ENCODE measurements around the gene ANKRD17.
A peak's percentile ranks its signal among the peaks of the same experiment; 100 is the strongest.

The ANKRD17 gene

DNA sequence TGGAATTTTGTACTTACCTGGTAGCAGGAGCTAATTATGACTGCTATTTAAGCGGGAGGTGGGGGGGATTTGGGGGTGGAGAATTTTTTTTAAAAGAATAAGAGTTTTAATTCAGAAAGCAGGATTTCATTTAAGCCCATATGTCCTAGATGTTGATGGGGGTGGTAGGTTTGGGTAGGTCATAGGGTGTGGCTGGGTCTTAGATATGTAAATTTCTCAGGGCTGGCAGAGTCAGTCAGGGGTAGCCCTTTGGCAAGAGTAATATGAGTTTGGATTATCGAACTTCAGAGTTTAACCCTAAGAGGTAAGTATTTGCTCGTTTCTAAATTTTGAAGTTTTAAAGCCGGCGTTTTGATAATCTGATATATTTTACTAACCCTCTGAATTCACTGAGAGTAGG, 153.9 kb downstream of the ANKRD17 start:
- no peak for DNase-seq

DNA sequence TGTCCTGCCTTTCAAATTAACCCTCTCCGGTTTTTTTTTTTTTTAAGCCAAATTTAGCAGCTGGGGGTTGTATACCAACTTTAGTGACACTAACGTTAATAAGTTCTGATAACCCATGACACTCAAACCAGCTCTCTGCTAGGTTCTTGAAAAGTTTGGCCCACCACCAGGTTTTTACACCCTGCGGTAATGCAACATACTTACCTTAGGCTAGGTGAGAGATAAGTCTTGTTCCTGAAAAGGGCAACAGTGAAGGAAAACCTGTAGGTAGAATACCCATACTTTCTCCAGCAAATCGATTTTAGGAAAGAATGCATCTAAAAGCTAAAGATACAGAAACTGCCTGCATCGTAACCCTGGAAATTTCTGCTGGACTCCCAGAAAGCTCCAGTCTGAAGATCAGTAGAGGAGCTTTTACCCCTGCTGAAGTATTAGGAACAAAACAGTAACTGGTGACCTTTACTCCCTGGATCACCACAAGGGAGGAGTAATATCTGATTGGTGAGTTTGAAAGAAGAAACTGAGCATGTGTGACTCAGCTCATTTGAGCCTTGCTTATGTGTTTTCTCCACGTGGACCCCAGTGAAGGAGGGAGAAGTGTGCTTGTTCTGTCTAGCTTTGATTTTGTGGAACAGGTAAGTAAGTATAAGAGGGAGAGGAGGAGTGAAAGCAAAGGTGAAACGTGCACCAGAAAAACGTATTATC, 154.6 kb downstream of the ANKRD17 start:
- DNase-seq = no peak

DNA sequence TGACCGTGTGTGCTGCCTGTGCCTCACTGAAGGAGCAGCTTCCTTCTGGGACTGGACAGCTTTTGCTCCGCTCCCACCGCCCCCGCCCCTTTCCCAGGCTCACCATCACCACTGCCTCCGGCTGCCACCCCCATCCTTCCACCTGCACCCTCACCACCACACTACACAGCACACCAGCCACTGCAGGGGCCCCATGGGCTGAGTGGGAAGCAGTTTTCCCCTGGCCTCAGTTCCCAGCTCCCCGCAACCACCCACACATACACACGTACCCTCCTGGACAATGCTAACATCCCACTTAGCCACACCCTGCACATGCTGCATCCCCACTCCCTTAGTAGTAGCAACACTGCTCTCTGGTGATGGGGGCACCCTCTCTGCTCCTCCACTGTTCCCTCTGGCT, 159.5 kb downstream of the ANKRD17 start:
- DNase-seq = no peak

DNA sequence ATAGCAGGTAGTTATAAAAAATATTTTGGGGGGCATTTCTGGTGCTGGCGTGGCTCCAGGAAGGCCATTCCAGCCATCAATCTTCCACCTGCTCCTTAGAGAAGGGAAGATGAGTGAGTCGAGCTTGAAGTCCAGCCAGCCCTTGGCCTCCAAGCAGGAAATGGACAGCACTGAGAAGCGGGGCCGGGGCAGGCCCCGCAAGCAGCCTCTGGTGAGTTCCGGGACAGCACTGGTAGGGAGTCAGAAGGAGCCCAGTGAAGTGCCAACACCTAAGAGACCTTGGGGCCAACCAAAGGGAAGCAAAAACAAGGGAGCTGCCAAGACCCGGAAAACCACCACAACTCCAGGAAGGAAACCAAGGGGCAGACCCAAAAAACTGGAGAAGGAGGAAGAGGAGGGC, 159.9 kb downstream of the ANKRD17 start:
- no peak for DNase-seq

DNA sequence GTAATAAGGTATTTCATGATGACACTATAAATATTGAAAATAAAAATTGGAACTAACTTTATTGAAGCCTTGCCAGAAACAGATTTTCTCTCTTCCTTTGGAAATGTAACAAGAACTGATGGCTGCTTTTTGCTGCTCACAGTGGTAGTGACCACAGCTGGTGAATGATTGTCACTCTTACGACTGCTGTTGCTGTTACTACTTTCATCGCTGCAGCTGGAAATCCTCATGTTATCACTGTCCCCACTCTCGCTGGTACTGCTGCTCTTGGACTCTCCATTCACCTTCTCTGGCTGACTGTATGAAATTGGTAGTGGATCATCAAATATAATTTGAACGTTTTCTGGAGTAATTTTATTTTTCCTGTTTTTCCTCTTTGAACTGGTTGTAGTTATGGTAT, 160.6 kb downstream of the ANKRD17 start:
- DNase-seq = no peak

DNA sequence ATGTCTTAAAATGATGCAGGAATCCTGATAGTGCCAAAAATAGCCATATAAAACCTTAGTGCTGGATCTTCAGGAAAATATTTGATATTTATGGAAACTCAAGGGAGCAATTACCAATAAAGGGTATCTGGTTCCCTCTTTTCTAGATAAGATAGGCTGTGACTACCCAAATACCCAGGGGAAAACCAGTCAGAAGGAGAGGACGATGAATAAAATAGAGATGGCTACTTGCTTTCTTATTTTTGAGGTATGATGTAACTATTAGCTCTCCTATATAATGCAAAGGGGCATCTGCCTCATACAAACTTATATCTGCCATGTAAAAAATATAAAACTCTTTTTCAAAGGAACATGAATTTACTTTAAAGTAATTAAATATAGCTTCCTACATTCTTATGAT, 165.7 kb downstream of the ANKRD17 start:
- no peak for DNase-seq

DNA sequence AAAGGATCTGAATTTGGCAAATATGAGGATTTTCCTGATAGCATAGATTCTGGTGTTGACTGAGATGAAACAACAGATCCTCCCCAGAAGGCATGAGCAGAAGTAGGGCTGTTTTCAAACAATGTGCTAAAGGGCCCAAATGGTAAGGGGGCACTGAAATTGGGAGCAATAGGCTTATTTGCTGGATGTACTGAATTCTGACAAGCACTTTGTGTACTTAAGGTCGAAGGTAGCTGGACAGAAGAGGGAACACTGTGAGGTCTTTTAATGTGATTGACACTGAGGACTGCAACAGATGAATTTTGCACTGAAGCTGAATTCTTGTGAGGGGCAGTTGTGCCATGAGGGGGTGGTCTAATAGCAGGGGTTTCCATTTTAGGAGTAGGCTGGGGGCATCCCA, 167.9 kb downstream of the ANKRD17 start:
- no peak for DNase-seq

DNA sequence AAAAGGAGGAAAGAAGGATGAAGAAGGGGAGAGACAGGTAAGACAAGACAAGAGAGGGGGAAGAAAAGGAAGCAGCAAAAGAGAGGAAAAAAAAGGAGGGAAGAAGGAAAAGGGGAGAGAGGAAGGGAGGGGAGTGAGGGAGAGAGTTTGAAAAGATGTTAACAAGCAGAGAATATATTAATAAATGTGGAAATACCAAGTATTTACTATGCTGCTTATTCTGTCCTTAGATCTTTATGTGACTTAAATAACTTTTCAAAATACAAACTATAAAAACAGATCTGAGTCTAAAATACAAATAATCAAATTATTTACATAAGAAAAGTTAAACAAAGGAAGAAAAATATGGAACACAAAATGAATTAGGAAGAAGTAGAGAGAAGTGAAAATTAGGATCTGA, 170.7 kb downstream of the ANKRD17 start:
- DNase-seq = no peak

DNA sequence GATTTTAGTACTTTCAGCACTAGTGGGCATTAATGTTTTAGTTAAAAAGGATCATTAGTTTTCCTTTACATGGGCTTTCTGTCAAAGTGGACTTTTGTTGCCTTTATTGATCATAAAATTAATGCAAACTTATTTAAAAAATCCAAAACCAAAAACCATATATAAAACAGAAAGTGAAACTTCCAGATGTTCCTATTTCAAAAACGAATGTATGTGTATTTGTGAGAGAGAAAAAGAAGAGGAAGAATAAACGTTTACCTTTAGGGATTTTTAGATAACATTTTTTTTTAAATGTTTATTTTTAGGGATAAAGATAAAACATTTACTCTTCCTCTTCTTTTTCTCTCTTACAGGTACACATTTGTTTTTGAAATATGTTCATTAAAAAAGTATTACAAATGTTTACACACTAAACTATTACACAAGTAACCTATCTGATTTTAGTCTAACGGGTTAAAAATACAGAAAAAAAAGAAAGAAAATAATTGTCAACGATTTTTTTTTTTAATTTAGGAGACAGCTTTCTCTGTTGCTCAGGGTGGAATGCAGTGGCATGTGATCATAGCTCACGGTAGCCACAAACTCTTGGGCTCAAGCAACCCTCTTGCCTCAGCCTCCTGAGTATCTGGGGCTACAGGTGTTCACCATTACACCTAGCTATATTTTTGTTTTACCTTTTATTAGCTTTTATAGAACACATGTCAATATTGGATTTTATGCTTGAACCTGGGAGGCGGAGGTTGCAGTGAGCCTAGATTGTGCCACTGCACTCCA, 172.3 kb downstream of the ANKRD17 start:
- DNase-seq = peak; percentile 9

DNA sequence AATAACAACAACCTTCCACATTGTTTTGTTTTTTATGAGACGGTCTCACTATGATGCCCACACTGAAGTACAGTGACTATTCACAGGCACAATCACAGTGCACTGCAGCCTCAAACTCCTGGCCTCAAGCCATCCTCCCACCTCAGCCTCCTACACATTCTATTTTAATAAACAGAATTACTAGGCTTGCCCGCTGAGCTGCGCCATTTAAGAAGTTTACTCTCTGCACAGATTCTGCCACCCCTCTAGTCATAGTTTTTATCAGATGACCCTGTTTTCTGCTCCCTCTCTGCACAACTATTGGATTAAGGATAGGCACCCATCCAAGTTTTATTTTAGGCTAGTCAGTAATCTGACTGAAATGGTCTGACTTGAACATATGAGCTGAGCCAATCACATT, 177.8 kb downstream of the ANKRD17 start:
- DNase-seq = no peak

DNA sequence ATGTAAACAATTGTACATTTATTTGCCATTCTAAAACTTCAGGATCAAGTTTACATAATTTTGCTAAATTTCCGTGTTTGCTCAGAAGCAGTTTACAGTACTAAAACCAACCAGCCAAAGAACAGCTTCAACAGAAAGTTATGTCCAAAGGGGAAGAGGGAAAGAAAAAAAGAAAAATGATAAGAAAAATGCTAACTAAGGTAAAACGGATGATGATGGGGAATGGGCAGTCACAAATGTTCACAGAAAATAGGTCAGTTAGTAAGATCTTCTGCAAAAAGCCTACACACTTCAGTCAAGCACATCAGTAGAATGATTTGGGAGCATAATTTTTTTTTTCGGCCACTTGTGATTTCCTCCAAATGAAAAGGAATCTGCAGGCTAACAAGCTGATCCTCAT, 182.8 kb downstream of the ANKRD17 start:
- DNase-seq = no peak

DNA sequence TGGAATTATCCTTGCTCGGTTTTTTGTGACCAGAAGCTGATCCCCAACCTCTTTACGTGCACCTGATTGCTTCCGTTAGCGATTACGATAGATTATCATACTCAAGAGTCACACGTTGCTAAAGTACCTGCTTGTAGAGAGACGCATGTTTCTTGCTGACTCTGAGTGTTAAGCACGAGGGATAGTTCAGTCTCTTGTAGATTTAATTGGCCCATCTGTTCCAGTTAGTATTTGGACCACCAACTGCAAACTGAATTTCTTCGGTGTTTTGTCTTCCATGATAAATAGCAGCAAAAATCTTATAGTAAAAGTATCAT, 188.6 kb downstream of the ANKRD17 start:
- DNase-seq = no peak

DNA sequence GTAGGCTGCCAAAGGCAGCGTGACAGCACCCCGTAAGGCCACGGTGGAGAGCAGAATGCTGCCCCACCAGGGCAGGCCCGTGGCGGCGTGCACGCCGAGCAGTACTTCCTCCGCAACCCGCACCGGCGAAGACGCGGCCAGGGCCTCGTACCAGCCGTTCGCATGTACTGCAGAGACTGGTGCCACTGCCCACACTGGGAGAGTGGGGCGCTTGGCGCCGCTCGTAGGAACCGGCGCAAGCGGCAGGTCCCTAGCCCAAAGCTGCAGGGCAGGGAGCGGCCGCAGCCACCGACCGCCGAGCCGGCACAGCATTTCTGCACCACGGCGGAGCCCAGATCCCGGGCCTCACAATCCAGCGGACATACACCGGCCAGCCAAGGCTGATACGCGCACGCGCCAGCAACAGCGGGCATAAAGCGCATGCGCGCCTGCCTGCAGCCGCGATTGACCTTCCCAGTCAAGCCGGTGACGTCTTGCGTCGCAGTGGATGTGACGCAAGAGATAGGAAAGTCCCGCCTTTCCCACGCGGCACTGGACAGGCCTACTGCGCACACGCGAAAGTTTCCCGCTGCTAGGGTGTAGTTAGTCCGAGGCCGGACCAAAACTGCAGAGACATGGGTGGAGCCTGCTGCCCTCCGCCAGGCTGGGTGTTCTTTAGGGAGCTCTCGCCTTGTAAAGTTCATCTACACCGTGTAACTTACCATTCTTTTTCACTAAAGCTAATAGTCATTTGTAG, 189.1 kb downstream of the ANKRD17 start, which contains the start of gene COX18:
TSS of gene COX18 (minus strand) at position 379 of the 736 bp plus-strand sequence. CDS start at position 312, 67 bp downstream.
- peak; percentile 96 for DNase-seq

DNA sequence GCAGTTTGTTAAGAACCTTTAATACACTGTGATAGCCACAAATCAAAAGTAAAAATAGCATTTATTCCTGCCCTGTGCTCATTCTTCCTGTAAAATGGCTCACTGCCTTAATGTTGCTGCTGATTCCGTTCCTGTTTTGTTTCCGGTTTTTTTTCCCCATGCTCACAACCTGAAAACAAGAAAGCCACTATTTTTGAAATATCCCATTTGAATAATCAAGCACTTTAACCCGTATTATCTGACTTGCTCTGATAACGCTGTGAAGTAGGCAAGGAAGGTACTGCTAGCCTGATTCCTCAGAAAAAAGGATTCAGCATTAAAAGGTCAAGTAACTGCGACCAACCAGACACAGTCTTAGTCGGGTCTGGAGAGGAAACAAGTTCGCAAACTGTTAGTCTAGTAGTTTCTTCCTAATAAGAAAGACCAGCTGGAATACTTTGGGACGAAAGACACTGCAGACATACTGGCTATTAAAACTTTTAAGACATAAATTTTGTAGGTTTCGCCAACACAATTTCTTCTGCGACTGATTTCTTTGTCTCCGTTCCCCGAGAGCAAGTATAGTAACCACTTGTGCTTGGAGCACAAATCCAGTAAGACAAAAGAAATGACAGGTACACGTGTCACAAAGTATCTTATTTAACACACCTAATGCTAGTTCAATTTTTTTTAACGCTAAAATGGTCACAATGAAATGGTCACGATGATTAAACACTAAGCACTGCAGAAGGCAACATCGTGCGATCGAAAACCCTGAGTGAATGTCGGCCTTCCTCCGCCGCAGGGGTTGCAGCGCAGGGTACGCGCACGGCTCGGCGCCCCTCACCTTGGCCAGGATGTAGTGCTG, 189.9 kb downstream of the ANKRD17 start:
- DNase-seq = peak; percentile 29

DNA sequence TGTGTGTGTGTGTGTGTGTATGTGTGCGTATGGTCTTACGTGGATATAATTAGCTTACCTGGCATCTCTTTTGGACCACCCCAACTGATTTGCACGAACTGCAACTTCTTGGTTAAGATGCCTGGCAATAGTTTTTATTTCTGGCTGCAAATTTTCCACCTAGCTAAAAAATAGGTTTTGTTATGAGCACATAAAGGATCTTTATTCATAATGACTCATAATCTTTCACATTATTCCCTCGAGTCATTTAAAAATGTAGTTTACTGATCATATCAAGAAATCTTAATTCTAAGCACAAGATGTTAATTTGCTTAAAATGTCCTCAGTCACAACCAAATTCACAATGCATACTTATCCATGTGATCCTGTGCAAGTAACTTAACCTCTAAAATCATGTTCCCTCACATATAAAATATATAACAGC, 190.6 kb downstream of the ANKRD17 start:
- DNase-seq = no peak

DNA sequence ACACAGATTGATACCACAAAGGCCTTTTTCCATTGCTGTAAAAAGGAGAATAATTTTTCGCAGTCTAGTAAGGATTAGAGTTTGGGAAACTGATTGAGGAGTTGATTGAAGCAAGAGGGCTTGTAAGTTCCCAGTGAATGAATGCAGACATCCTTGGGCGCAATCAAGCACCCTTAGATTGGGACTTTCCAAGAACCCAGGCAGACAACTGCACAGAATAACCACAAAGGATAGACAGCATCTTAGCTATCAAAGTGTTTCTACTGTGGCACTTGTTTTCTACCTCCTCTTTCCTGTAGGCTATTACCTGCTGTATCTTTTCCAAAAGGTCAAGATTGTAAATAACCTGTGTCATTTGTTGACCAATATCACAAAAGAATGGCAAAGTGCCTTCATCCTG, 191.7 kb downstream of the ANKRD17 start:
- DNase-seq = no peak

DNA sequence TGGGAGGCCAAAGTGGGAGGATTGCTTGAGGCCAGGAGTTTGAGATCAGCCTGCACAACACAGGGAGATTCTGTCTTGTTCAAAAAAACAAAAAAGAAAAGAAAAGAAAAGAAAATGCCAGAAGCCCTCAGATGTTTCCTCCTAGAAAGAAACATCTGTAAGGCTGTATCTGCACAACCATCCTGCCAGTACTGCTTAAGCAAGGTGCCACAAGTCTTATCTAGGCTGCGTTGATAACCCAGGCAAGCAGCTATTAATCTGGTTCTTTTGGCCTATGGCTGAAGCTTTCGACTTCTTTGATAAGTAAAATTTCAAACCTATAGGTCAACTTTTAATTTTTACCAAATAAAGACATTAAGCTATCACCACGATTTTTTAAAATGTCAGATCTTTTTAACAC, 192.2 kb downstream of the ANKRD17 start:
- no peak for DNase-seq

DNA sequence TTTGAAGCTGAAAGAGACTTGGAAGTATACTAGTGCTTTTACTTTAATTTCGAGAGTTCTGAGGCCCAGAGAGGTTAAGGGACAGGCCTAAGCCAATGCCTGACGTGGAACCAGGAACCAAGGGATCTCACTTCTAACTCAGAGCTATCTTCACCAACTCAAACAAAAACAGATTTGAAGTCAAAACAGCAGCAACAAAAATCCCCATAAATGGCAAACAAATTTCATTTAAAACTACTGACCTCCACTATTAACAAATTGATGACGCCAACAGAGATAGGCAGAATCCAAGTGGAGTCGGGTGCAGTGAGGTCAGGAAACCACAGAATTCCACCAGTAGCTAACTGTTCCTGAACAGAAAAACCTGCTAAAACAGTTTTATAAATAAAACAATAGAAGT, 194.1 kb downstream of the ANKRD17 start:
- no peak for DNase-seq

DNA sequence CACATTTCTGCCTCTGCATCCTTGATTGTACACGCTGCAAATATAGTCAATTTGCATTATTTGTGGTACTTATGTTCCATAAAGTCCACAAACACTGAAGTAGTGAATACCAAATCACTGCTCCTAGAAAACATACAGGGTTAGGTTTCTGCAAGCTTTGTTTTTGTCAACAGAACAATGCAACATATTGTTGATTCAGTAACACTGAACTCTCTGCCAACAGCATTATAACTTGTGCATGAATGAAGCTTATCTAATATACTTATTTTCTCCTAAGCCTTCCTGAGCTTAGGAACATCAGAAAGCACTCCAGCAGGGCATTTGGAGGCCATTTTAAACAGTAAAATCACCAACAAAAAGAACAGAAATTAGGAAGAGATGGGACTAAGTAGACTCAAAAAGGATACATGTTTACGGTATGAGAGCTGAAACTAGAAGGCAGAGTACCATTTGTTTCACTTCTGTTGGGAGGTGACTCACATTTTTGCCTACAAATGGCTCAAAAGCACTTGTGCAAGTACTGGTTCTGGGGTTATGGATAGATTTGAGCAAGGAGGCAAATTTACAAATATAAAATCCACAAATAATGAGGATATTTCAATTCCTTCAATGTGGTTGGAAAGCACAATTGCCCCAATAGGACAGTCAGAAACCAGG, 203.2 kb downstream of the ANKRD17 start:
- no peak for DNase-seq

DNA sequence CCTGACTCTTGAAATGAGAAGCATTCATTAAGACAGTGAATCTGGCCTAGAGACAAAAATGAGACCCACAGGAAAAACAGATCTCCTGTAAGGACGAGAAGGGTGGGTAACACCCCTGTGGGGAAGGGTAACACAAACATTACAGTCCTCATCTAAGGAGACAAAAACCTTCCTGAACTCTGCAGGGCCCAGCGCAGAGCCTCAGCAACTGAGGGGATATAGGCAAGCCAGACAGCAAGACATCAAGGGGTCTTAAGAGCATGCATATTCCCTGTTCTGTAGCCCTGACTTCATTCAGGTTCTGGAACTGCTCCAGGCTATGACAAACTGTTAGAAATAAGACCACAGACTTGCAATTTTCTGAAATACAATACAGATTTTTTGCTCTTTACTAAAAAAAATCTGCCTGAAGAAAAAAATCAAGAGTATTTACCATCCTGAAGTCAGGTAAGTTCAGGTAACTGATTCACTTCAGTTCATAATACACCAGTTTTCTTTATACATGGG, 204.6 kb downstream of the ANKRD17 start:
- no peak for DNase-seq

DNA sequence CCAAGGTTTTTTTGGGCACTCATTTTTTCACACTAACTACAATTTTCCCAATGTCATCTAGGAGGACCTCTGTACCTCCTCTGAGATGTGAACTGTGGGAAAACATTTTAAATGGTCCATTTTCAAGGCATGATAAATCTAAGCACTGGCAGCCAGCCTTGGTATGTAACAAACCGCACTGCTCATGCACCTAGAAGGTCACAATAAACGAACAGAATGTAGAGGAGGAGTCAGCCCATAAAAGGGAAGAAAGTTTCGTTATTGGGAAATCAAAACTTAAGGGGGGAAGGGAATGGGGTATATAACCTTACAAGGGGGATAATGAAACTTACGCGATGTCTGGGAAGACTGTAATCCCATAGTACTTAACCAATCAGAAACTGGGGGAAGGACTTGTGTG, 205.5 kb downstream of the ANKRD17 start:
- no peak for DNase-seq

DNA sequence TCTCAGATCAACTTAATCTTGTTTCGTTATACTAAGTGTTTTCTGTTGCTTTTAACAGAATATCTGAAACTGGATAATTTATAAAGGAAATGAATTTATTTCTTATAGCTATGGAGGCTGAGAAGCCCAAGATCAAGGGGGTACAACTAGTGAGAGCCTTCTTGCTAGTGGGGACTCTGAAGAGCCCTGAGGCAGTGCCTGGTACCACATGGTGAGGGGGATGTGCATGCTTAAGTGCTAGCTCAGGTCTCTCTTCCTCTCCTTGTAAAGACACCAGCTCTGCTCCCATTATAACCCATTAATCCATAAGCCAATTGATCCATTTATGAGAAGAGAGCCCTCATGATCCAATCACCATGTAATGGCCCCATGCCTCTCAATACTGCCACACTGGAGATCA, 207.0 kb downstream of the ANKRD17 start:
- no peak for DNase-seq
